Measurements from ENCODE around the gene ENPP7. TPM values are rescaled to one million over a fixed set of nuclear protein-coding genes. Genes with fewer than 3 reads are reported as not detected.

The ENPP7 gene
- polyA plus RNA-seq, 1 donor (not counting 4 experiments of a cell fraction or from before 2014, with no cell fraction given): not detected

- no peaks in the 10 kb centered on the region for H3K36me3 ChIP-seq (ENCODE audit: control insufficient read depth in 2 of 2, extremely low read depth in 1 of 2, insufficient read depth in 2 of 2, low read length in 2 of 2)
- no peak overlapping the region for H3K4me3 ChIP-seq (ENCODE audit: control insufficient read depth in 2 of 3, extremely low read depth in 1 of 3, insufficient read depth in 2 of 3, low read depth in 1 of 3, low read length in 3 of 3)
- DNase-seq (ENCODE audit: low read depth, low spot score) (no peak), FAIRE-seq (no peak)
- H3K79me2 ChIP-seq (ENCODE audit: control insufficient read depth, insufficient read depth, low read length): no peaks in the 10 kb centered on the region
- dilution Hi-C loops (cut with MboI; ENCODE audit: extremely low pct_ligation_motif_present, low sequenced_read_pairs): no loop called here
- no peak overlapping the region for H3K4me2 ChIP-seq (ENCODE audit: control insufficient read depth, extremely low read depth, insufficient read depth, low read depth, low read length)
- H3K27me3 ChIP-seq (ENCODE audit: control insufficient read depth, extremely low read depth, insufficient read depth, low read length): peaks cover 21% of the 10 kb centered on the region
- no peaks in the 10 kb centered on the region for H3K9me1 ChIP-seq (ENCODE audit: control insufficient read depth, extremely low read depth, insufficient read depth, low read length)
- H4K20me1 ChIP-seq (ENCODE audit: control insufficient read depth, extremely low read depth, insufficient read depth, low read length): no peaks in the 10 kb centered on the region
- TF ChIP-seq CTCF (optimal IDR thresholded peaks at IDR 0.05 in 1 of 3, IDR thresholded peaks at IDR 0.05 in 1 of 3, conservative IDR thresholded peaks at IDR 0.05 in 1 of 3; ENCODE audit: extremely low read depth in 1 of 3, insufficient read depth in 2 of 3, low read length in 3 of 3) (no peak), EZH2 (IDR thresholded peaks at IDR 0.05; ENCODE audit: low read length) (no peak)
- no peaks in the 10 kb centered on the region for H3K9me3 ChIP-seq (ENCODE audit: control insufficient read depth, low read depth, low read length)
- no peak overlapping the region for H3K9ac ChIP-seq (ENCODE audit: control insufficient read depth, extremely low read depth, insufficient read depth, low read length)
- no peak overlapping the region for H2AFZ ChIP-seq (ENCODE audit: control insufficient read depth, low read length)
- no peaks in the 10 kb centered on the region for H3K4me1 ChIP-seq (ENCODE audit: control insufficient read depth, extremely low read depth, insufficient read depth, low read length)
- no peak overlapping the region for H3K27ac ChIP-seq (ENCODE audit: control insufficient read depth, insufficient read depth, low read length)
These were observed 44.3 kb upstream of the ENPP7 start for GRCh38 chr17:79686476-79686875.

GRCh38 chr17:79690466-79690865 is 40.3 kb upstream of the ENPP7 start:
- FAIRE-seq (no peak), DNase-seq (ENCODE audit: low read depth, low spot score) (no peak)
- Histone ChIP-seq H3K79me2 (ENCODE audit: control insufficient read depth, insufficient read depth, low read length) (no peaks in the 10 kb centered on the region), H4K20me1 (ENCODE audit: control insufficient read depth, extremely low read depth, insufficient read depth, low read length) (no peaks in the 10 kb centered on the region), H3K4me3 (ENCODE audit: control insufficient read depth in 2 of 3, extremely low read depth in 1 of 3, insufficient read depth in 2 of 3, low read depth in 1 of 3, low read length in 3 of 3) (no peak overlapping the region), H3K9ac (ENCODE audit: control insufficient read depth, extremely low read depth, insufficient read depth, low read length) (no peak overlapping the region), H2AFZ (ENCODE audit: control insufficient read depth, low read length) (no peak overlapping the region), H3K9me1 (ENCODE audit: control insufficient read depth, extremely low read depth, insufficient read depth, low read length) (no peaks in the 10 kb centered on the region), H3K4me2 (ENCODE audit: control insufficient read depth, extremely low read depth, insufficient read depth, low read depth, low read length) (no peak overlapping the region), H3K27ac (ENCODE audit: control insufficient read depth, insufficient read depth, low read length) (no peak overlapping the region), H3K4me1 (ENCODE audit: control insufficient read depth, extremely low read depth, insufficient read depth, low read length) (no peaks in the 10 kb centered on the region), H3K9me3 (ENCODE audit: control insufficient read depth, low read depth, low read length) (no peaks in the 10 kb centered on the region), H3K36me3 (ENCODE audit: control insufficient read depth in 2 of 2, extremely low read depth in 1 of 2, insufficient read depth in 2 of 2, low read length in 2 of 2) (no peaks in the 10 kb centered on the region), H3K27me3 (ENCODE audit: control insufficient read depth, extremely low read depth, insufficient read depth, low read length) (peaks cover 17% of the 10 kb centered on the region)
- TF ChIP-seq CTCF (optimal IDR thresholded peaks at IDR 0.05 in 1 of 3, IDR thresholded peaks at IDR 0.05 in 1 of 3, conservative IDR thresholded peaks at IDR 0.05 in 1 of 3; ENCODE audit: extremely low read depth in 1 of 3, insufficient read depth in 2 of 3, low read length in 3 of 3) (no peak), EZH2 (IDR thresholded peaks at IDR 0.05; ENCODE audit: low read length) (no peak)
- dilution Hi-C loops (cut with MboI; ENCODE audit: extremely low pct_ligation_motif_present, low sequenced_read_pairs): no loop called here
